ENCODE data around the gene PDE11A.
"Not testable (repeated sequence)": the region's sequence is repeated elsewhere in the genome, so short reads cannot be mapped to it uniquely, and the experiment has no call there.

PDE11A gene

DNA sequence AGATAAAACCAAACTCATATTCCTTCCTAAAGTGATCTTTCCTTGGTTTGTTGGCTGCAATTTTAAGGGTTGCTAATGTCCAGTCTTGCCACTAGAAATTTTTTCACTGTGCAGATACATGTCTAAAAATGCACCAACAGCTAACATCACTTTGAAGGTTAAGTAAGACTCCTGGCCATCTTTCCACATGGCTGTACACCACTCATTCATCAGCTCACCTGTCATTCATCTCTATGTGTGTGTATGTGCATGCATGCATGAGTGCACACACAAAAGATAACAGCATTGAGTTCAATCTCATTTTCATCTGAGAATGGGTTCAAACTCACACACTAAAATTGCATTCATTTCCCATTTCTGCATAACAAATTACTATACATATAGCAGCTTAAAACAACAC lies 203.8 kb downstream of the PDE11A start:
- Histone ChIP-seq H3K4me1 (ENCODE audit: control insufficient read depth, insufficient read depth, low read length, poor library complexity, severe bottlenecking) (no peaks in the 10 kb centered on the region), H3K27ac (ENCODE audit: low read depth, low read length, severe bottlenecking) (no peak overlapping the region), H3K4me3 (ENCODE audit: extremely low read depth, insufficient read depth, low read length, poor library complexity, severe bottlenecking) (no peak overlapping the region), H3K9me3 (ENCODE audit: control insufficient read depth, low read length) (no peaks in the 10 kb centered on the region), H3K36me3 (ENCODE audit: control insufficient read depth, insufficient read depth, low read length) (no peaks in the 10 kb centered on the region)

DNA sequence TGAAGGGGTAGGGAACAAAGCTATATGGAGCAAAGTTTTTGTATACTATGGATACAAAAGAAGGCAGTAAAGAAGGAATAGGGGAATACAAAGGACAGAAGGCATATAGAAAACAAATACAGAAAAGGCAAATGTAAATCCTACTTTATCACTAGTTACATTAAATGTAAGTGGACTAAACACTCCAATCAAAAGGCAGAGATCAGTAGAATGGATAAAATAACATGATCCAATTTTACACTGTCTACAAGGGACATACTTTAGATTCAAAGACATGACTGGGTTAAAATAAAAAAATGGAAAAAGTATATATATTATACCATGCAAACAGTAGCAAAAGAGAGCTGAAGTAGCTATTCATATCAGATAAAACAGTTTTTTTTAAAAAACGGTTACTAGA lies 215.0 kb downstream of the PDE11A start:
- no peaks in the 10 kb centered on the region for H3K9me3 ChIP-seq (ENCODE audit: control insufficient read depth, low read length)
- H3K4me1 ChIP-seq (ENCODE audit: control insufficient read depth, insufficient read depth, low read length, poor library complexity, severe bottlenecking) = peaks cover under 1% of the 10 kb centered on the region
- H3K36me3 ChIP-seq (ENCODE audit: control insufficient read depth, insufficient read depth, low read length) = no peaks in the 10 kb centered on the region
- H3K4me3 ChIP-seq (ENCODE audit: extremely low read depth, insufficient read depth, low read length, poor library complexity, severe bottlenecking) = no peak overlapping the region
- WGBS, 2 experiments (ENCODE audit: insufficient coverage in 2 of 2) = no CpG with 5 or more reads among the region's 1 CpG
- no peak overlapping the region for H3K27ac ChIP-seq (ENCODE audit: low read depth, low read length, severe bottlenecking)

DNA sequence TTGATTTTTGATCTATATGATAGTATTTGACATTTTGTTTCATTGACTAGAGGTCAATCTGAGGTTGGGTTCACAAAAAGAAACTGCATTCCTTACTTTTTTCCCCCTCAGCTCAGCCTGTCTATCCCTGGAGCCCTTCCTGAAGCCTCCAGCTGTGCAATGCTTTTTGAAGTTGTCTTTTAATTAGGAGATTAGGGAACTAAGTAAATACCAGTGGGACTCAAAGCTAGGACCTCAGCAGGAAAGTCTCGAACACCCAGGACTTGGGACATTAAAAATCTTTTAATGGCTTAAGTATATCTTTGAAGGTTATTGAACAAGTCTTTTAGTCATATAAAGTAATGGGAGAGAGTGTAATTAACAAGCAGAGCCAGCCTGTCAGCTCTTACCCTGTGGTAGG lies 220.2 kb downstream of the PDE11A start:
- Histone ChIP-seq H3K27ac (ENCODE audit: low read depth, low read length, severe bottlenecking) (peak overlapping the region; percentile 23), H3K4me3 (ENCODE audit: extremely low read depth, insufficient read depth, low read length, poor library complexity, severe bottlenecking) (no peak overlapping the region), H3K9me3 (ENCODE audit: control insufficient read depth, low read length) (no peaks in the 10 kb centered on the region), H3K36me3 (ENCODE audit: control insufficient read depth, insufficient read depth, low read length) (no peaks in the 10 kb centered on the region), H3K4me1 (ENCODE audit: control insufficient read depth, insufficient read depth, low read length, poor library complexity, severe bottlenecking) (peaks cover 5% of the 10 kb centered on the region)
- 0 to 29% methylated on average over 1 of the region's 1 CpG for WGBS, 2 experiments (ENCODE audit: insufficient coverage in 2 of 2)

DNA sequence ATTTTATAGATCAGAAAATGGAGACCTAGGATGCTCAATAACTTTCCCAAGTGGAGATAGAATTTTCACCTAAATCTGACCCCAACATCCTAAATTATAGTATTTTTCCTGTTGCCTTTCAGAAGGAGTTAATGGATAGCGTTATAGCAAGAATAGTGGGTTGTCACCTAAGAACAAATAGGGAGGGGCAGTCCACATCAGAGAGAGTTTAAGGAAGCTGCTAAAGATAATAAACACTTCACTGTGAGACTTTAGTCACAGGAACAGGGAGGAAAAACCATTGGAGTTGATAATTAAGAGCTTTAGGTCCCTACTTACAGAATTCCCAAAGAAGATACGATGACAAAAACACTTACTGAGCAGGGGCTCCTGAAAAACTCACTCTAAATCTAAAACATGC lies 229.4 kb downstream of the PDE11A start:
- no peaks in the 10 kb centered on the region for H3K9me3 ChIP-seq (ENCODE audit: control insufficient read depth, low read length)
- no peak overlapping the region for H3K4me3 ChIP-seq (ENCODE audit: extremely low read depth, insufficient read depth, low read length, poor library complexity, severe bottlenecking)
- no peaks in the 10 kb centered on the region for H3K4me1 ChIP-seq (ENCODE audit: control insufficient read depth, insufficient read depth, low read length, poor library complexity, severe bottlenecking)
- H3K36me3 ChIP-seq (ENCODE audit: control insufficient read depth, insufficient read depth, low read length) = no peaks in the 10 kb centered on the region
- WGBS, 2 experiments (ENCODE audit: insufficient coverage in 2 of 2) = 100% methylated on average over 1 of the region's 2 CpGs; no CpG with 5 or more reads in 1 of the 2 experiments
- H3K27ac ChIP-seq (ENCODE audit: low read depth, low read length, severe bottlenecking) = no peak overlapping the region

DNA sequence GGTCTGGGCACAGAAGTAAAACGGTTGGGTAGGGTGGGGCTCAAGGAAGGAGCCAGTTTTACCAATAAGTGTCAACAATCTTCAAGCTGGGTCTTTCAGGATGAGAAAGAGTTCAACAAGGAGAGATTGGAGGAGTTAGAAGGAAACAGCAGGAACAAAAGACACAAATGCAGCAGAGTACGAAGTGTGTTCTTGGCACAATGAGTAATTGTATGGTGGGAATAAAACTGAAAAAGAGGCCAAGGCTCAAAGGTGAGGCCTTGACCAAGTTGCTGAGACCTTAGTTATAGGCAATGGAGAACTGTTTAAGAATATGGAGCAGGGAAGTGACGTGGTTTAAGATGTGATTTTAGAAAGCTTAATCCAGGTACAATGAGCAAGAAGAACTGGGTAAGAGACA lies 230.3 kb downstream of the PDE11A start:
- Histone ChIP-seq H3K4me1 (ENCODE audit: control insufficient read depth, insufficient read depth, low read length, poor library complexity, severe bottlenecking) (no peaks in the 10 kb centered on the region), H3K4me3 (ENCODE audit: extremely low read depth, insufficient read depth, low read length, poor library complexity, severe bottlenecking) (no peak overlapping the region), H3K27ac (ENCODE audit: low read depth, low read length, severe bottlenecking) (no peak overlapping the region), H3K9me3 (ENCODE audit: control insufficient read depth, low read length) (no peaks in the 10 kb centered on the region), H3K36me3 (ENCODE audit: control insufficient read depth, insufficient read depth, low read length) (no peaks in the 10 kb centered on the region)
- 81 to 92% methylated on average over 3 of the region's 3 CpGs for WGBS, 2 experiments (ENCODE audit: insufficient coverage in 2 of 2)

DNA sequence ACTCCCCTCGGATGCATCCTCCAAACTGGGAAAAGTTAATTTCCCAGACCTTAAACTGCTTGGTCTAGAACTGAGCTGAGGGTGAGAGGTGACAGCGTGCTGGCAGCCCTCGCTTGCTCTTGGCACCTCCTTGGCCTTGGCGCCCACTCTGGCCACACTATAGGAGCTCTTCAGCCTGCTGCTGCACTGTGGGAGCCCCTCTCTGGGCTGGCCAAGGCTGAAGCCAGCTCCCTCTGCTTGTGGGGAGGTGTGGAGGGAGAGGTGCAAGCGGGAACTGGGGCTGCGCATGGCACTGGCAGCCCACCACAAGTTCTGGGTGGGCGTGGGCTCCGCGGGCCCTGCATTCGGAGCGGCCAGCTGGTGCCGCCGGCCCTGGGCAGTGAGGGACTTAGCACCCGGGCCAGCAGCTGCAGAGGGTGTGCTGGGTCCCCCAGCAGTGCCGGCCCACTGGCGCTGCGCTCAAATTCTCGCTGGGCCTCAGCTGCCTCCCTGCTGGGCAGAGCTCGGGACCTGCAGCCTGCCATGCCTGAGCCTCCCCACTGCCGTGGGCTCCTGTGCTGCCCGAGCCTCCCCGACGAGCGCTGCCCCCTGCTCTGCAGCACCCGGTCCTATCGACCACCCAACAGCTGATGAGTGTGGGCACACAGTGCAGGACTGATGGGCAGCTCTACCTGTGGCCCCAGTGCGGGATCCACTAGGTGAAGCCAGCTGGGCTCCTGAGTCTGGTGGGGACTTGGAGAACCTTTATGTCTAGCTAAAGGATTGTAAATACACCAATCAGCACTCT lies 237.0 kb downstream of the PDE11A start:
- not testable (repeated sequence) for H3K4me1 ChIP-seq (ENCODE audit: control insufficient read depth, insufficient read depth, low read length, poor library complexity, severe bottlenecking); H3K27ac ChIP-seq (ENCODE audit: low read depth, low read length, severe bottlenecking); H3K4me3 ChIP-seq (ENCODE audit: extremely low read depth, insufficient read depth, low read length, poor library complexity, severe bottlenecking); H3K36me3 ChIP-seq (ENCODE audit: control insufficient read depth, insufficient read depth, low read length)
- WGBS, 2 experiments (ENCODE audit: insufficient coverage in 2 of 2) = 93 to 95% methylated on average over 20 to 25 of the region's 27 CpGs
- H3K9me3 ChIP-seq (ENCODE audit: control insufficient read depth, low read length) = peaks cover 20% of the 10 kb centered on the region

DNA sequence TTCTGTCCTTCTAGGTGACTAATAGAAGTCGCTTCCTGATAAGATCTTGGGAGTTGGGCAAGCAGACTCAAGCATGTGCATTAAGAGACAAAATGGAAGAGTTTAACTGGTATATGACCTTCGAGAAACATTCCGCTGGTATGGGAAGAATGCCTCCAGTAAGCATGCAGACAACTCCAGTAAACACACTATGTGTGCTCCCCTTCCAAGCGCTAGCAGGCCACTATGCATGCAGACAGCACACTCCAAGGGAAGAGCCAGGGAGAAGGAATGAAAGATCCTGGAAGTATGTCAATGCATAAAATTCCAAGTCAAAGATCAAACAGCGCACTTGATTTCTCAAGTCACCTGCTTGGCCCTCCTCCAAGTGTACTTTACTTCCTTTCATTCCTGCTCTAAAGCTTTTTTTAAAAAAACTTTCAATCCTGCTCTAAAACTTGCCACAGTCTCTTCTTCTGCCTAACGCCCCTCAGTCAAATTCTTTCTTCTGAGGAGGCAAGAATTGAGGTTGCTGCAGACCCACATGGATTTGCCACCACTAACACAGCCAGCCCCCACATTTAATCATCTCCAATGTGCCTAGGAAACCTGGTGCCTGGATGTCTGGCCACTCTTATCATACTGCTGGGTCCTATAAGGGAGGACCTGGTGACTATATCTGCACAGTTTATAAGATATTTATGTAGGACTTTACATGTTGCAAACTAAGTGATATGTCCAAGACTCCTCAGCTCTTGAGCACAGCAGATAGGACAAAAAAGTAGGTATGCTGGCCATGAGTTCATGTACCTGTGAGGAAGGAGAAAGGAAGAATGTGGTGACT lies 239.8 kb downstream of the PDE11A start:
- H3K36me3 ChIP-seq (ENCODE audit: control insufficient read depth, insufficient read depth, low read length) = no peaks in the 10 kb centered on the region
- WGBS, 2 experiments (ENCODE audit: insufficient coverage in 2 of 2) = 89 to 90% methylated on average over 1 to 4 of the region's 6 CpGs
- H3K4me1 ChIP-seq (ENCODE audit: control insufficient read depth, insufficient read depth, low read length, poor library complexity, severe bottlenecking) = no peaks in the 10 kb centered on the region
- H3K9me3 ChIP-seq (ENCODE audit: control insufficient read depth, low read length) = peaks cover 20% of the 10 kb centered on the region
- no peak overlapping the region for H3K27ac ChIP-seq (ENCODE audit: low read depth, low read length, severe bottlenecking)
- H3K4me3 ChIP-seq (ENCODE audit: extremely low read depth, insufficient read depth, low read length, poor library complexity, severe bottlenecking) = no peak overlapping the region

DNA sequence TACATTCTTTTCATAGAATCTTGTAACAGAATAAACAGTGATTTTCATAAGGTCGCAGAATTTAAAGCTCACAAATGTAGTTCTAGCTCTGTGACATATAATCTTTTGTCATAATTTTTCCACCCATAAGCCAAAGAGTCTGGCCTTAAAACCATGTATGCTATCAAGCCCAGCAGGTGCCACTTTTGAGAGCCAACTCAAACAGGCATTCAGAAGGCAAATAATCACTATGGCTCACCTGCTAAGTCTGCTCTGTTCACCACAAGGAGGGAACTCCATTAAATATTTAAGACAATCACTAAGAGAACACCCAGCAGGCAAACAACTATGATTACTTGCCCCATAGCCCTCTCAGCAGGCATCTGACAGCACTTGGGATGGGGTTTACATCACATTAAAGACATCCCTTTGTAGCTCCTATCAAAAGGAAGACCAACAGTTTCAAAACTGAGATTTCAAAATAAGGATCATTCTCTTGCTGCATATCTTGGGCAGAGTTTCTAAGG lies 241.6 kb downstream of the PDE11A start:
- Histone ChIP-seq H3K9me3 (ENCODE audit: control insufficient read depth, low read length) (peaks cover 20% of the 10 kb centered on the region), H3K27ac (ENCODE audit: low read depth, low read length, severe bottlenecking) (no peak overlapping the region), H3K4me3 (ENCODE audit: extremely low read depth, insufficient read depth, low read length, poor library complexity, severe bottlenecking) (no peak overlapping the region), H3K36me3 (ENCODE audit: control insufficient read depth, insufficient read depth, low read length) (no peaks in the 10 kb centered on the region), H3K4me1 (ENCODE audit: control insufficient read depth, insufficient read depth, low read length, poor library complexity, severe bottlenecking) (no peaks in the 10 kb centered on the region)
- WGBS, 2 experiments (ENCODE audit: insufficient coverage in 2 of 2) = 75% methylated on average over 1 of the region's 1 CpG; no CpG with 5 or more reads in 1 of the 2 experiments

DNA sequence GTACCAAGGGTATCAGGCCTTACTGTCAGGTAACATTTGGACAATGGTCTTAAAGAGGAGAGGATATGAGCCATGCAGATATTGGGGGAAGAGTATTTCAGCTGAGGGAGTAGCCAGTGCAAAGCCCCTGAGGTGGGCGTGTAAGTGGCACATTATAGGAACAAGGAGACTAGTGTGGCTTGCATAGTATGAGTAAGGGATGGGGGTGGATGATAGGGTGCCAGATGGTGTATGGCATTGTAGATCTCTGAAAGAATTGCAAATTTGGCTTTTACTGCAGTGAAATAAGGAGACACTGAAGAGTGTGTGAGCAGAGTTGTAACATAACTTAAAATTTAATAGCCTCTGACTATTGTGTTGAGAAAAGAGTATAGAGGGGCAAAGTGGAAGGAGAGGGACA lies 244.0 kb downstream of the PDE11A start:
- Histone ChIP-seq H3K9me3 (ENCODE audit: control insufficient read depth, low read length) (peaks cover 1% of the 10 kb centered on the region), H3K4me1 (ENCODE audit: control insufficient read depth, insufficient read depth, low read length, poor library complexity, severe bottlenecking) (no peaks in the 10 kb centered on the region), H3K36me3 (ENCODE audit: control insufficient read depth, insufficient read depth, low read length) (no peaks in the 10 kb centered on the region), H3K27ac (ENCODE audit: low read depth, low read length, severe bottlenecking) (no peak overlapping the region), H3K4me3 (ENCODE audit: extremely low read depth, insufficient read depth, low read length, poor library complexity, severe bottlenecking) (no peak overlapping the region)
- WGBS, 2 experiments (ENCODE audit: insufficient coverage in 2 of 2) = 84 to 100% methylated on average over 1 of the region's 1 CpG

DNA sequence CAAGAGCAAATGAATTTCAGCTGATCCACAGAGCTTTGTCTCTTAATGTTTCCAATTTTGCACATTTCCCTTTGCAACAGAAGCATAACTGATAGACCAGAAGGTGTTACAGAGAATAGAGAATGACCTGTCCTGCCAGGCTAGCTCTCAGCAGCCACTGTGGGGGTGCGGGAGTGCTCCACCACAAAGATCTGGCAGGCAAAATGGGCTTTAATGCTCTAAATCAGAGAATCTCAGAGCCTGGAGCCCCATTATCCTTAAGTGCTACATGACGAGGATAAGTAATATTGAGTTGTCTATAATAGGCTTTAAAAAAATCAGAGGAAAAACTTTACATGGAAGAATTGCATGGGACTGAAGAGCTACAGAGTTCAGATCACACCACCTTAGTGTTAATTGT lies 245.7 kb downstream of the PDE11A start:
- Histone ChIP-seq H3K4me1 (ENCODE audit: control insufficient read depth, insufficient read depth, low read length, poor library complexity, severe bottlenecking) (no peaks in the 10 kb centered on the region), H3K4me3 (ENCODE audit: extremely low read depth, insufficient read depth, low read length, poor library complexity, severe bottlenecking) (no peak overlapping the region), H3K36me3 (ENCODE audit: control insufficient read depth, insufficient read depth, low read length) (no peaks in the 10 kb centered on the region), H3K27ac (ENCODE audit: low read depth, low read length, severe bottlenecking) (no peak overlapping the region), H3K9me3 (ENCODE audit: control insufficient read depth, low read length) (no peaks in the 10 kb centered on the region)
- 71 to 89% methylated on average over 1 of the region's 2 CpGs for WGBS, 2 experiments (ENCODE audit: insufficient coverage in 2 of 2)

DNA sequence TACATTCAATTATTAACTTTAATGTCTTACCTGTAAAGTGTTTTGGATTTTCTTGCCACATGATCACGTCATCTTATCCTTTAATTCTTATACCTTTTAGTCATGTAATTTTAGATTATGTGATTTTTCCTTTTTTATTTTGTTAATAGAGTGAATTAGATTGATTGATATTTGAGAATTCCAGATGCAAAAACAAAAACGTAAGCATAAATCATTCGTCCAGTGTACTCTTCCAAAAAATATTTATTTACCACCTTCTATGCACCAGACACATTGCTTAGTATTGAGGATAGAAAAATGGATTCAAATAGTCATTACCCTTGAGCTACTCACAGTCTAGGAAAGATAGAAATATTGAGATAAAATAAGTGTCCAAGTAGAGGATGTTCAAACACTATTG lies 249.6 kb downstream of the PDE11A start:
- Histone ChIP-seq H3K4me3 (ENCODE audit: extremely low read depth, insufficient read depth, low read length, poor library complexity, severe bottlenecking) (no peak overlapping the region), H3K36me3 (ENCODE audit: control insufficient read depth, insufficient read depth, low read length) (no peaks in the 10 kb centered on the region), H3K9me3 (ENCODE audit: control insufficient read depth, low read length) (no peaks in the 10 kb centered on the region), H3K27ac (ENCODE audit: low read depth, low read length, severe bottlenecking) (no peak overlapping the region), H3K4me1 (ENCODE audit: control insufficient read depth, insufficient read depth, low read length, poor library complexity, severe bottlenecking) (no peaks in the 10 kb centered on the region)
- WGBS, 2 experiments (ENCODE audit: insufficient coverage in 2 of 2) = no CpG with 5 or more reads among the region's 3 CpGs

All from mesodermal cell (in vitro differentiated cells).